T-helper 2 cell treated with Interferon-gamma antibody and Interleukin-4, amounts not matched to agents 5 μg/mL and 100 μg/mL, for 36 hours (primary cell): Measurements from ENCODE around the gene COG1.

Source experiments
- DNase-seq: peaks from one replicate; pipeline ENCODE4 v3.0.0; 2021; ENCODE audit warnings: low spot score
- H3K27ac Mint-ChIP-seq: one replicate; pipeline ENCODE4 v1.8.0; 2021; ENCODE audit warnings: mild to moderate bottlenecking, mixed read lengths
- H3K27me3 Mint-ChIP-seq: one replicate; pipeline ENCODE4 v1.8.0; 2021; ENCODE audit warnings: low read depth, mixed read lengths
- H3K36me3 Mint-ChIP-seq: one replicate; pipeline ENCODE4 v1.8.0; 2021; ENCODE audit warnings: low read depth, mixed read lengths
- H3K4me1 Mint-ChIP-seq: one replicate; pipeline ENCODE4 v1.8.0; 2021; ENCODE audit warnings: low read depth, mixed read lengths
- H3K4me3 Mint-ChIP-seq: one replicate; pipeline ENCODE4 v1.8.0; 2022; ENCODE audit warnings: mild to moderate bottlenecking, moderate library complexity, mixed read lengths
- H3K9me3 Mint-ChIP-seq: one replicate; pipeline ENCODE4 v1.8.0; 2021; ENCODE audit warnings: mixed read lengths

COG1 gene

GRCh38 chr17:73184136-73184993 lies 8.5 kb upstream of the COG1 start:
- Mint-ChIP-seq H3K27ac (peak overlapping the region; percentile 0), H3K4me1 (no peaks in the 10 kb centered on the region), H3K36me3 (no peaks in the 10 kb centered on the region), H3K27me3 (no peaks in the 10 kb centered on the region), H3K9me3 (no peaks in the 10 kb centered on the region), H3K4me3 (no peak overlapping the region)
- no peak for DNase-seq

GRCh38 chr17:73186283-73187050 lies 6.4 kb upstream of the COG1 start:
- no peaks in the 10 kb centered on the region for H3K9me3 Mint-ChIP-seq
- no peak overlapping the region for H3K27ac Mint-ChIP-seq
- H3K4me1 Mint-ChIP-seq: peaks cover 6% of the 10 kb centered on the region
- no peak for DNase-seq
- H3K27me3 Mint-ChIP-seq: no peaks in the 10 kb centered on the region
- no peaks in the 10 kb centered on the region for H3K36me3 Mint-ChIP-seq
- H3K4me3 Mint-ChIP-seq: no peak overlapping the region

GRCh38 chr17:73187203-73187769 lies 5.6 kb upstream of the COG1 start:
- Mint-ChIP-seq H3K36me3 (peaks cover 1% of the 10 kb centered on the region), H3K9me3 (no peaks in the 10 kb centered on the region), H3K27ac (peak overlapping the region; percentile 7), H3K4me1 (peaks cover 10% of the 10 kb centered on the region), H3K4me3 (no peak overlapping the region), H3K27me3 (no peaks in the 10 kb centered on the region)
- DNase-seq: no peak

GRCh38 chr17:73188011-73188410 lies 4.8 kb upstream of the COG1 start:
- Mint-ChIP-seq H3K4me3 (no peak overlapping the region), H3K9me3 (no peaks in the 10 kb centered on the region), H3K36me3 (peaks cover 2% of the 10 kb centered on the region), H3K4me1 (peaks cover 10% of the 10 kb centered on the region), H3K27ac (no peak overlapping the region), H3K27me3 (no peaks in the 10 kb centered on the region)
- DNase-seq: no peak

- DNase-seq: no peak
- no peak overlapping the region for H3K27ac Mint-ChIP-seq
- H3K4me3 Mint-ChIP-seq: no peak overlapping the region
- H3K9me3 Mint-ChIP-seq: no peaks in the 10 kb centered on the region
- H3K27me3 Mint-ChIP-seq: no peaks in the 10 kb centered on the region
- H3K4me1 Mint-ChIP-seq: peaks cover 18% of the 10 kb centered on the region
- H3K36me3 Mint-ChIP-seq: peaks cover 2% of the 10 kb centered on the region
Measured at GRCh38 chr17:73189417-73190099, 3.3 kb upstream of the COG1 start.

- no peaks in the 10 kb centered on the region for H3K27me3 Mint-ChIP-seq
- peak overlapping the region; percentile 96 for H3K27ac Mint-ChIP-seq
- H3K9me3 Mint-ChIP-seq: no peaks in the 10 kb centered on the region
- H3K4me3 Mint-ChIP-seq: peak overlapping the region; percentile 92
- DNase-seq: peak; percentile 56
- H3K36me3 Mint-ChIP-seq: peaks cover 2% of the 10 kb centered on the region
- H3K4me1 Mint-ChIP-seq: peaks cover 24% of the 10 kb centered on the region
Measured at GRCh38 chr17:73191443-73192205, 1.2 kb upstream of the COG1 start.

- no peaks in the 10 kb centered on the region for H3K9me3 Mint-ChIP-seq
- H3K4me3 Mint-ChIP-seq: peak overlapping the region; percentile 92
- H3K27ac Mint-ChIP-seq: peak overlapping the region; percentile 96
- peaks cover 24% of the 10 kb centered on the region for H3K4me1 Mint-ChIP-seq
- H3K36me3 Mint-ChIP-seq: peaks cover 9% of the 10 kb centered on the region
- no peaks in the 10 kb centered on the region for H3K27me3 Mint-ChIP-seq
- DNase-seq: peak; percentile 75
Measured at GRCh38 chr17:73192206-73192893, 505 bp upstream of the COG1 start.

GRCh38 chr17:73194514-73195222 lies 1.8 kb downstream of the COG1 start:
- Mint-ChIP-seq H3K27ac (no peak overlapping the region), H3K27me3 (no peaks in the 10 kb centered on the region), H3K9me3 (no peaks in the 10 kb centered on the region), H3K36me3 (peaks cover 30% of the 10 kb centered on the region), H3K4me3 (peak overlapping the region; percentile 67), H3K4me1 (peaks cover 24% of the 10 kb centered on the region)
- no peak for DNase-seq

- Mint-ChIP-seq H3K4me1 (peaks cover 18% of the 10 kb centered on the region), H3K36me3 (peaks cover 47% of the 10 kb centered on the region), H3K4me3 (no peak overlapping the region)
Measured at GRCh38 chr17:73196500-73196899, 3.6 kb downstream of the COG1 start.

GRCh38 chr17:73197161-73197560 lies 4.3 kb downstream of the COG1 start:
- Mint-ChIP-seq H3K4me3 (no peak overlapping the region), H3K36me3 (peaks cover 52% of the 10 kb centered on the region), H3K4me1 (peaks cover 15% of the 10 kb centered on the region), H3K9me3 (no peaks in the 10 kb centered on the region), H3K27ac (no peak overlapping the region), H3K27me3 (no peaks in the 10 kb centered on the region)
- DNase-seq: no peak

More at GRCh38 chr17:73196500-73196899, 3.6 kb downstream of the COG1 start:
- Mint-ChIP-seq H3K9me3 (no peaks in the 10 kb centered on the region), H3K27ac (no peak overlapping the region), H3K27me3 (no peaks in the 10 kb centered on the region)
- no peak for DNase-seq

GRCh38 chr17:73198201-73198929 lies 5.5 kb downstream of the COG1 start:
- no peak overlapping the region for H3K27ac Mint-ChIP-seq
- no peaks in the 10 kb centered on the region for H3K9me3 Mint-ChIP-seq
- H3K4me1 Mint-ChIP-seq: peaks cover 18% of the 10 kb centered on the region
- no peak overlapping the region for H3K4me3 Mint-ChIP-seq
- DNase-seq: no peak
- no peaks in the 10 kb centered on the region for H3K27me3 Mint-ChIP-seq
- peaks cover 59% of the 10 kb centered on the region for H3K36me3 Mint-ChIP-seq

GRCh38 chr17:73198930-73199260 lies 6.0 kb downstream of the COG1 start:
- DNase-seq: no peak
- Mint-ChIP-seq H3K9me3 (no peaks in the 10 kb centered on the region), H3K4me1 (peaks cover 18% of the 10 kb centered on the region), H3K27me3 (no peaks in the 10 kb centered on the region), H3K36me3 (peaks cover 65% of the 10 kb centered on the region), H3K27ac (no peak overlapping the region), H3K4me3 (no peak overlapping the region)
